Urothelium cell line (cell line): ENCODE data around the gene MZT2B.
"Not testable (repeated sequence)": the region's sequence is repeated elsewhere in the genome, so short reads cannot be mapped to it uniquely, and the experiment has no call there.

Experiments
- DNase-seq: peaks from one replicate; pipeline ENCODE4 v3.0.0; 2011; ENCODE audit warnings: low spot score, mixed read lengths
- FAIRE-seq: peaks from 2 replicates; lab custom pipeline; 2011; peaks lifted over from hg19 to GRCh38; lab: Jason Lieb, UNC

Gene MZT2B, protein sequence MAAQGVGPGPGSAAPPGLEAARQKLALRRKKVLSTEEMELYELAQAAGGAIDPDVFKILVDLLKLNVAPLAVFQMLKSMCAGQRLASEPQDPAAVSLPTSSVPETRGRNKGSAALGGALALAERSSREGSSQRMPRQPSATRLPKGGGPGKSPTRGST

DNA sequence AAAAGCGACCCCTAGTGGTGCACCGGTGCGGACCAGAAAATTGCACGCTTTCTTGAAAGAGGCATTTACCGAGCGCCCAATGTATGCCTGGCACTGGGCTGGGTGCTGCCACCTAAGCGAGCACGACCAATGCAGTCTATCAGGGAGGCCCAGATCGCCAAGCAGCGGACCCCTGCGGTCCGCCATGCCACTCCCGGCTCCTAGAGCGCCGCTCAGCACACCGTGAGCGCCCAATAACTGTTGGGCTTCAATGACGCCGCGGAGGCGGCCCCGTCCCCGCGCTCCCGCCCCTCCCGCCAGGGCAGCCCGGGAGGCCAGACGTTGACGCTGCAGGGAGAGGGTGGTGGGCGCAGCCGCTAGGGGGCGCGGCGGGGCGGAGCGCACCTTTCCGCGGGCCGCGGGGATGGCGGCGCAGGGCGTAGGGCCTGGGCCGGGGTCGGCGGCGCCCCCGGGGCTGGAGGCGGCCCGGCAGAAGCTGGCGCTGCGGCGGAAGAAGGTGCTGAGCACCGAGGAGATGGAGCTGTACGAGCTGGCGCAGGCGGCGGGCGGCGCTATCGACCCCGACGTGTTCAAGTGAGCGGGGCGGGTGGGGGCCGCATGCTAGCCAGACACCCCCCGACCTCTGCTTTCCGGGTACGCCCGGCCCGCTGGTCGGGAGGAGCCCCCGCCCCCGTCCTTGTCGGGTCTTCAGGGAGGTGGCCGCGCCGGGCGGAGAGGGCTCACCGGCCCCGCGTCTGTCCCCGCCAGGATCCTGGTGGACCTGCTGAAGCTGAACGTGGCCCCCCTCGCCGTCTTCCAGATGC, at the start of gene MZT2B:
Gene MZT2B, plus strand, starts transcription at position 383 of the 803 bp plus-strand sequence. Its CDS starts 21 bp downstream, at position 404.
- FAIRE-seq (peak; percentile 98), DNase-seq (peak; percentile 95)

DNA sequence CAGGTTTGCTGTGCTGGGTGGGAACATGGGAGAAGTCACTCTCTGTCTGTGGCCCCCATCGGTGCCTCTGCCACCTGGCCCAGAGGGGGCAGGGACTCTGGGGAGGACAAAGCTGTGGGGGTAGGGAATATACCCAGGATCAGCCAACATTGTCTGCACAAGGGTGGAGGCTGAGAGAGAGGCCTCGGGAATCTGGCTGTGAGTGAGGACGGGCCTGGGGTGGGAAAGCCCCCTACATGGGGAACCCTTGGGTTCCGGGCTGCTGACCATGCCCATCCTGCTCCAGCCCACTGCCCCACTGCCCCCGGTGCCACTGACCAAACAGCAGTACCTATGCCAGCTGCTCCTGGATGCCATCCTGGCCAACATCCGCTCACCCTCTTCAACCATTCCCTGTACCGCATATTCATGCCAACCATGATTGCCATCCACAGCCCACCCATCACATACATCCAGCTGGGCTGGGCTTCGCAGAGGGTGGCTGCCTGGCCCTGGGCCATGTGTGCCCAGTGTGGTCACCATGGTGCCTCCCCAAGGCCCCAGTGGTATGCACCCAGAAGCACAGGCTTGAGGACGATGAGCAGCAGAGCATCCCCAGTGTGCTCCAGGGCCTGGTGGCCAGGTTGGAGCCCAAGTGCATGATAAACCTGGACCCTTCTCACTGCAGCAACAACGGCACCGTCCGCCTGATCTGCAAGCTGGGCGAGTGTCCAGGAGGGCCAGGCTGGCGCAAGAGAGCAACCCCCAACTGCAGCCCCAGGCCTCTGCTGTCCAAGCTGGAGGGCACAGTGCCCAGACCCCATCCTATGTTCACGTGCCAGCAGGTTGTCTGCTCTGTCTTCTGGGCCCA, 46.1 kb upstream of the MZT2B start:
- no peak for DNase-seq
- no peak for FAIRE-seq

DNA sequence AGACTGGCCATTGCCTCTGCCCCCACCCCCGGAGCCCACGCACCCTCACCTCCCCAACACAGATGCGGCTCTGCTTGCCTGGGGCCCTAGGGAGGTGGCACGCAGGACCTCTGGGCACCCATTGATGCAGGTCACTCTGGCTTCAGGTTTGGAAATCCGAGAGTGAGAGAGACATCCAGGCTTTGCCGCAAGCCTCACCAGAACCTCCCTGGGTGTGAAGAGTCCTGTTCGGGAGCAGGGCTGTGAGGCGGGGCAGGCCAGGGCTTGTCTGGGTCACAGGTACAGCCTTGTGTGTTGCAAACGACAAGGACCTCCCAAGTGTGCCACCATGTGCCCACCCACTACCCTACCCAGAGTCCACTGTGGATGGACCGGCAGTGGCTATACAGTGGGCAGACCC, 45.5 kb upstream of the MZT2B start:
- not testable (repeated sequence) for DNase-seq, FAIRE-seq

DNA sequence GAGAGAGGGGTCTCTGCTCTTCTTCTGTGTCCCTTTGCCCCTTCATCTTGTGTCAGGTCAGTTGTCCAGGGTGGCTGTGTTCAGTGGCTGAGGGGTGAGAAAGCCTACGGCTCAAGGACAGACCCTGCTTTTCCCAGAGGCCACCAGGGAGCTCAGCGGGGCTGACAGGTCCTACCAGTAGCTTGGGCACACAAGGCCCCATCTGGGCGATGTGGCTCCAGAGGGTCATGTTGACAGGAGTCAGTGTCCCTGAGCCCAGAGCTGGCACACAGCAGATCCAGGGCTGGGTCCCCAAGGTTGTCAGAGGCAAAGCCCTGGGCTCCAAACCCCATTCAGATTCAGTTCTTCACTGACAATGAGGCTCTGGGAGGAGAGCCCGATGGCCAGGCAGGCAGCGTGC, 44.9 kb upstream of the MZT2B start:
- DNase-seq, FAIRE-seq: not testable (repeated sequence)

DNA sequence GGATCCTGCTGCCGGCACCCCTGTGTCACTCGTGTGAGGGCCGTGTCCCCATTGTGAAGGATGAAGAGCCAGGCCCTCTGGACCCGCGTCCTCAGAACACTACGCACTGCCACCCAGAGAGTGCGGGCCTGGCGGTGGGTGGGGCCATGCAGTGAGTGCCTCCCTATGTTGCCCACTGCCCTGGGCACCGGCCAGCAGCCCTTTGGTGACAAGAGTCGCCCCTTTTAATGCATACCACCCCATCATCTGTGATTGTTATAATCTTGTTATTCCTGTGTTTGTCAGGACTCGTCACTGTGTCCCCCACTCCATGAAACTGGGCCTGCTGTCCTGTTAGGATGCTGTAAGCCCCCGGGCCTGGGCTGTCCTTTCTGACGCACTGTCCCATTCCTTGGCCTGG, 43.7 kb upstream of the MZT2B start:
- not testable (repeated sequence) for DNase-seq, FAIRE-seq

DNA sequence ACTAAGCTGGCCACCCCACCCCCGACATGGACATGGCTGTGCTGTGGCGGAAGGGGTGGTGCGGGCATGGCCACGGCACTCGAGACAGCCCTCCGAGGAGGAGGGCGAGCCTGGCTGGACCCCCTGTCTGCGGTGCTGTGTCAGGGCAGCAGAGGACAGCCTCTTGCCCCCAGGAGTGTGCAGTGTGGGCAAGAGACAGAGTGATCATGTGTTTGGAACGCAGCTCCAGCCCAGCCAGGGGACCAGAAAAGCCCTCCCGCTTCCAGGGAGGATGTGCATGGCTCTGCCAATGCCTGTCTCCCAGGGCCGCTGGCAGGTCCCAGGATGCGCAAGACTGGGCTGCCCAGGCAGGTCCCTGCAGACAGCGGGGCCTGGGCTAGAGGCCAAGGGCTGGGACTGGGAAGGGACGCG, 43.2 kb upstream of the MZT2B start:
- FAIRE-seq, result peak; percentile 17
- not testable (repeated sequence) for DNase-seq

DNA sequence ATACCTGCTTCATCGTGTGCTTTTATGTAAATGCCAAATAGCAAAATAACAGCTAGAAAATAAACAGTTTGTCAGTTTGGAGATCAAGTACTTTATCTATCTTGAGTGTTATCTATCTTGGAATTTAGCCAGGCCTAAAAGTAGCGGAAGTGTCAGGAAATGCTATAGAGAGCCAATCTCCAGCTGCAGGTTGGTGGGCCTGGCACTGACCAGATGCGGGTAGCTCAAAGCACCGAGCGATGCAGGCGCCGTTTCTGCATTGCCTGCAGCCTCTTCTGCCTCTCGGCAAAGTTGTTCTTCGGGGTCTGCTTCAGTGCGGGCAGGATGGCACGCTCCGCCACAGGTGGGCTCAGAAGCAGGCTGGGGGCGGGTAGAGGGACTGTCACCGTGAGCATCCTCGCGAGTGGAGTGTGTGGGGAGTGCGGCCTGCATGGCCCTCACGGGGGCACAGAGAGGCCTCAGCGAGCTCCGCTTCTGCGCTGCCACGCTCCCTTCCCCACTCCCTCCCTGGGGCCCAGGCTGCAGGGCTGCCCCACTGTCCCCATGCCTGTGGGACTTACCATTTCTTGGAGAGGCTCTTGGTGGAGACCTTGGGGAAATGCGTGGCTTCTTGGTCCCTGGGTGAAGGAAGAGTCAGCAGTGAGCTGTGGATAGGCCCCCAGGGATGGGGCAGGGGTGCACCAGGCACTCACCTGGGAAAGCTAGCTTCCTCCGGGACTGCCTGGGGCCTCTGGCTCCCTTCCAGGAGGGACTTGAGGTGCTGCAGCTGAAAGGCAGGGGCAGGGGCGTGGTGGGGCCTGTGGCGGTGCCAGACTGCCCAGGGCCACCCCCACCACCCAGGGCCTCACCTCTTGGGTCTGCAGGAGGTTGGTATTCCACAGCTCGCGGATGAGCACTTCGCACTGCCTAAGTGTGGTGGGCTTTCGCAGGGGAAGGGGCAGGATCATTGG, 42.5 kb upstream of the MZT2B start:
- peak; percentile 23 for FAIRE-seq
- not testable (repeated sequence) for DNase-seq

DNA sequence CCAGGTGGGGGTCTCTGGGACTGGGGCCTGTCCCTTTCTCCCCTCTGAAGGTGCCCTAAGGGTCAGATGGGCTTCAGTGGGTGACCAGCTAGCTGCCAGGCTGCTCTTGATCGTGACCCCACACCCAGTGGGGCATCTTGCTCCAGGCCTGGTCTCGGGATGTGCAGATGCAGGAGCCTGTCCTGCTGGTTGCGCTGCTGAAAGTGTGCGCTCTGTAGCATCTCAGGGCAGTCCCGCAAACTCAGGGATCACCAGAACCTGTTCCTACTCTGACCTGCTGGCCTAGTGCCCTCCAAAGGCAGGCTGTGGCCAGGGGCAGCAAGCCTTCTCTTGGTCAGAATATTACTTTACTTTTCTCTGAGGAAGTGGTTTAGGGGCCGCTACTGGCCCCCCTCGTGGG, 41.5 kb upstream of the MZT2B start:
- DNase-seq, result not testable (repeated sequence)
- FAIRE-seq, result peak; percentile 53

DNA sequence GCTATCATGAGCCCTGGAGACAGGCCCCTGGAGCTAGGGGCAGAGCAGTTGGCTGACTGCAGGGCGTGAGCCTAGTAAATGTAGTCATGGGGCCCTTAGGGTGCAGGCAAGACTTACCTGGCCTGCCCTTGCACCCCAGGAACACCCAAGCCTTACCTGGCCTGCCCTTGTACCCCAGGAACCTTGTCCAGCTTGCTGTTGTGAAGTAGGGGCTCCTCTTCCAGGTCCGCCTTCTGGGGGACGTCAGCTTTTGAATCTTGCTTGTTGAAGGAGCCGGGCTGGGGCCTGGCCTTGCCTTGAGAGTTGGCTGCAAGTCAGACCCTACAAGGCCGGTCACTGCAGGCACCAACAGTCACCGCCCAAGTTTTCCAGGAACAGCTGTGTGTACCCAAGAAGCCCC, 41.1 kb upstream of the MZT2B start:
- not testable (repeated sequence) for DNase-seq, FAIRE-seq

DNA sequence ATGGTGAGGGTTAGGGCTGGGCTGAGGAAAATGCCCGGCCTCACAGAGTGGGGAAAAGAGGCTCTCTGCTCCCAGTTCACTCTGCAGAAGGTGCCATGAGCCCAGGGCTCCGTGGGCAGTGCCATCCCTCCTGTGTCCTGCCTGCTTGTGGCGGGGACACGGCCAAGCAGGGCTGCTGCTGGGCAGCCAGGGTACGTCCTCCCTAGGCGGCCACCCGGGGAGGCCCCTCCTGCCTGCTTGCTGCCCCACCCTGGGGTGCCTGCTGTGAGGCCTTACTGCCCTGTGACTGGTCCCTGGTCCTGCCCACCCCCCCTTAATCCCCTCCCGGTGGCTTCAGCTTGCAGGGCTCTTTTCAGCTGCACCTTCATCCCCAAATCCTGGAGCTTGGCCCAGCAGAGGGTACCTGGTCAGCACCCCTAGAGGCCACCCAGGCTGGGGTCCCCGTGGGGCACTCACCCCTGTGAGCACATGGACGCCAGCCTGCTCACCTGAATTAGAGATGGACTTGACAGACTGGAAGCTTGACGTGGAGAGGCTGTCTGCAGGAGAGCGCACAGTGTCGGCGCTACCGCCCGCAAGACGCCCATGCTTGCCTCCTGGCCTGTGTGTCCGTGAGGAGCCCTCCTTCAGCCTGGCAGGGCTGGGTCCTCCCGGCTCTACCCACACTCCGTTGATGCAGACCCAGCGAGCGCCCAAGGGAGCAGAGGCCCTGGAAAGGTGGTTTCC, 40.3 kb upstream of the MZT2B start:
- not testable (repeated sequence) for FAIRE-seq, DNase-seq

DNA sequence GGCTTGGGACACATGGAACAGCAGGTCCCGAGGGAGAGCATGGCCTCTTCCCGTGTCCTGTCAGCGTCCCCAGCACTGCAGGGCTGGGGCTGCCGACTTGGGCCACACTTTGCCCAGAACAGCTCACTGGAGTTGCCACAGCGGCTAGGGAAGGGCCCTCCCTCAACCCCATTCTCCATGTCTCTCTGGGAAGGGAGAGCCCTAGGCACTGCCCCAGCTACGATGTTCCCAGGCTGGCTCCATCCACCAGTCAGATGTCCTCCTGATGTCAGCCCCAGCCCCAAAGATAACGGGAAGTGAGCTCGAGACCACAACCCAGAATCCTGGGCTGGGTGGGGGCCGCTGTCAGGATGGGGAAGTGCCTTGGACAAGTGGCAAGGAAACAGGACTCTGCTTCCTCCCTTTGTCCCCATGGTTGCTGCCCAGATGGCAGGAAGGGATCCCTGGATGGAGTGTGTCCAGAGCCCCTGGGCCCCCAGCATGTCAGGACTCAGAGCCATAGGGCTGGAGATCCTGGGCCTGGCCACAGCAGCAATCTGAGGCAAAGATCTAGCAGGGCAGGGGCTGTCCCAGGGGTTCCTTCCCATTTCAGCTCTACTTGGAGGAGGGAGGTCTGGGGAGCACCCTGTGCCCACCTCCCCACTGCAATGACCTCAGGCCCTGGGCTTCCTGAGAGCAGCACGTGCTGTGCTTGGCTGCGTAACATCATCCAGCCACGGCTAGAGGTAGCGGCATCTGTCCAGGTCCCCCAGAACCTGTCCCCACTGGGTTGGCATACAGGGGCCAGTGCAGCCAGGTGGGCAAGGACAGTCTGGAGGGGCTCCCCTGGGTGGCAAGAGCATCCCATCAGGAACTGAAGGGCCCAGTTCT, 39.4 kb upstream of the MZT2B start:
- not testable (repeated sequence) for DNase-seq
- FAIRE-seq, result peak; percentile 20

DNA sequence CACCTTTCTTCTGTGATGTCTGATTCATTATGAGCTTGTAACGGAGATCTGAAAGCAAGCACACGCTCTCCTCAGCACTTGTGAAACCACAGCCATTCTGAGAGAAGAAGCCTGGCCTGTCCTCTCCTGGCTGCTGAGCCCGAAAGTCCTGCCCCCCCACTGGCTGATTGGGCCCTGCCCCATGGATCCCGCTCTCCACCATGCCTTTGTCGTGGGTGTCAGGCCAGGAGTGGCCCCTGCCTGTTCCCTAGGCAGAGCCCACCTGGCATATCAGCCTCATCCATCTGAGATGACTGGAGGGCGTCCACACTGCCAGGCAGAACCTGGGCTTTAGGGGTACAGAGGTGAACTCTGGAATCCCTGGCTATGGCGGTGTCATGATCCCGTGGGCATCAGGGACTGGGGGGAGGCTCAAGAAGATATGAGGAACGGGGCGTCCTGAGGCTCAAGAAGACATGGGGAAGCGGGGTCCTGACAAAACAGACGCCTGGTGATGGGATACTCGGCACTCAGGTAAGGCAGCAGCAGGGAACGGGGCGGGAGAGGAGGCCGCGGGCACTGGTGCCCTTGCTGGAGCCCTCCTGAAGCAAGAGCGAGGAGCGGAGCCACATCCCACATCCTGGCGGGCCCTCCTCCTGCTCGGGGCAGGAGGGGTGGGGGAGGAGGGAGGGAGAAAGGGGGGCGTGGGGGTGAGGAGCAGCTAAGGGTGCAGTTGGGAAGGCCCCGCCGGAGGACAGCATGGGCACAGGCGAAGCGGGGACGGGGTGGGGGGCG, 38.6 kb upstream of the MZT2B start:
- not testable (repeated sequence) for FAIRE-seq, DNase-seq

DNA sequence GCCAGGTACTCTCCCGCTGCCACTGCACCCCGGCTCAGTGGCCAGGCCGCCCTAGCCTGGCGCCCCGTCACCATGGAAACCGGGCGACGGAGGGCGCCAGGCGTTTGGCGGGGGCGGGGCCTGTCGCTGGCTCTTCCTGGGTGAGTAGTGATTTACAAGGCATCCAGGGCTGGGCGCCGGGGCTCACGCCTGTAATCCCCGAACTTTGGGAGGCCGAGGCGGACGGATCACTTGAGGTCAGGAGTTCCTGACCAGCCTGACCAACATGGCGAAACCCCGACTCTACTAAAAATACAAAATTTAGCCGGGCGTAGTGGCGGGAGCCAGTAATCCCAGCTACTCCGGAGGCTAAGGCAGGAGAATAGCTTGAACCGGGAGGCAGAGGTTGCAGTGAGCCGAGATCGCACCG, 37.1 kb upstream of the MZT2B start, which contains the start of gene CCDC74B:
Gene CCDC74B, minus strand, starts transcription at position 107 of the 409 bp plus-strand sequence. CDS start 116 bp downstream, outside the sequence.
- not testable (repeated sequence) for DNase-seq, FAIRE-seq

DNA sequence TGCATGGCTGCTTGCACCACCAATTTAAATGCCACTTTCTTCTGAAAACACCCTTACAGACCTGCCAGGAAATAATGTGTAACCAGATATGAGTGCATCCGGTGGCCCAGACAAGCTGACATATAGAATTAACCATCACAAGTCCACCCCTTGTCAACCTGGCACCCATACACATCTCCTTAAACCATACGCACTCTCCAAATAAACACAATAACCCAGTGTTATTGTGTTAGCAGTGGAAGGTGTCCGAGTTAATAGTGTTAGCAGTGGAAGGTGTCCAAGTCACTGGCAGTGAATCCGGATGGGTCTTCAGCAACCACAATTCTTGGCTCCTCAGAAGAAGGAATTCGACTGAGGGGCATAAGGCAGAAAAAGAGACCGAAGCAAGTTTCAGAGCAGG, 33.5 kb upstream of the MZT2B start:
- DNase-seq, FAIRE-seq: not testable (repeated sequence)

DNA sequence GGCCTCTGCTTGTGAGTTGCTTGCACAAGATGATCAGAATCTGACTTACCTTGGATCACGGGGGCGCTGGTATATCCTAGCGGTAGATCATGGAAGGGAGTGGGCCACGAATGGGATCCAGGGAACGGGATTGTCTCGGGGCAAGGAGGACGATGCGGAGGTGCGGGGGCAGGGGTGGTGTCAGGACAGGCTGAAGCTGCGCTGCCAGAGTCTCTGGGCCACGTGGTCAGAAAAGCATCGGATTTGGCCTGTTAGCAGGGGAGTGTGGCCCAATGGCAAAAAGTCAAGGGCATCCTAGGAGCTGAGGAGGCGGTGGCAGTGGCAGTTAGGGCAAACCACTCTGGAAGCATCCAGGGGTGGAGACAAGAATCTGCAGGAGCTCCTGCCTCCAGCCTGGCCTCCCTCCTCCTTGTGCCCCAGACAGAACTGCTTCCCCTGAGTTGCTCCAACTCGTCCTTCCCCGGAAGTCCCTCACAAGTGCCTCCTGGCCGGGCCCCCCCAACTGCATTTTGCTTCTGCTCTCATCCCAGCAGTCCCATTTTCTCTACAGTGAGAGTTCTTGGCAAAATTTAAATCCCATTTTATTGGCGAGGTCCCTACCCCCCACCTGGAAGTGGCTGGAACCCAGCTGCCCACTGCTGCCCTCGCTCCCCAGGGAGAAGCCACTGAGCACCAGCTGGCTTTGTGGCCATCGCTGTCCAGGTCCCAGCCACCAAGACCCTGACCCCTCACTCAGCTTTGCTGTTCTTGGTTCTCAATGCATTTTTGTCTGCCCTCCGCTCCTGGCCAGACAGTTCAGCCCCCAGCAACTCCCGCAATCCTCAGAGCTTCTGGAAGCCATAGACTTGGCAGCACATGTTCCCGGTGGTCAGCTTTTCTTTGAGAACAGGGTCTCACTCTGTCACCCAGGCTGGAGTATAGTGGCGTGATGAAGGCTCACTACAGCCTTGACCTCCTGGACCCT, 31.6 kb upstream of the MZT2B start:
- DNase-seq, result no peak
- no peak for FAIRE-seq

DNA sequence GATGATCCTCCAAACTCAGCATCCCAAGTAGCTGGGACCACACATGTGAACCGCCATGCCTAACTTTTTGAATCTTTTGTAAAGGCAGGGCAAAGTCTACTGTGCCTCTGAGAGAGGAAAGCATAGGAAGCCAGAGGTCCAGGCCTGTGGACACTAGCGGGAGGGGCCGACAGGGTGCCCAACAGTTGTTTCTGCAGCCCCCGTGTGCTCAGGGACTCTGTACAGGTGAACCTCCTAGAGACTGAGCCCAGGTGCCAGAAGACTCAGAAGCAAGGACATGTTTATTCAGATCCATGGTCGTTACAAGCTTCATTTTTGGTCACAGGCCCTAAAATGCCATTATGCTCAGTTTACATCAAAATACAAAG, 30.9 kb upstream of the MZT2B start:
- DNase-seq, FAIRE-seq: not testable (repeated sequence)
